GM20000 (cell line): ENCODE measurements around the gene ANO6.

Experiments used
- DNase-seq: peaks from one replicate; pipeline ENCODE4 v3.0.0; 2012; ENCODE audit warnings: low spot score
- TF ChIP-seq, protein P1 (sequence below): IDR thresholded peaks from 2 replicates; pipeline ENCODE4 v1.5.1; 2012; ENCODE audit warnings: mild to moderate bottlenecking, control low read depth; ENCODE audit errors: extremely low read depth, missing control alignments

The ANO6 gene

DNA sequence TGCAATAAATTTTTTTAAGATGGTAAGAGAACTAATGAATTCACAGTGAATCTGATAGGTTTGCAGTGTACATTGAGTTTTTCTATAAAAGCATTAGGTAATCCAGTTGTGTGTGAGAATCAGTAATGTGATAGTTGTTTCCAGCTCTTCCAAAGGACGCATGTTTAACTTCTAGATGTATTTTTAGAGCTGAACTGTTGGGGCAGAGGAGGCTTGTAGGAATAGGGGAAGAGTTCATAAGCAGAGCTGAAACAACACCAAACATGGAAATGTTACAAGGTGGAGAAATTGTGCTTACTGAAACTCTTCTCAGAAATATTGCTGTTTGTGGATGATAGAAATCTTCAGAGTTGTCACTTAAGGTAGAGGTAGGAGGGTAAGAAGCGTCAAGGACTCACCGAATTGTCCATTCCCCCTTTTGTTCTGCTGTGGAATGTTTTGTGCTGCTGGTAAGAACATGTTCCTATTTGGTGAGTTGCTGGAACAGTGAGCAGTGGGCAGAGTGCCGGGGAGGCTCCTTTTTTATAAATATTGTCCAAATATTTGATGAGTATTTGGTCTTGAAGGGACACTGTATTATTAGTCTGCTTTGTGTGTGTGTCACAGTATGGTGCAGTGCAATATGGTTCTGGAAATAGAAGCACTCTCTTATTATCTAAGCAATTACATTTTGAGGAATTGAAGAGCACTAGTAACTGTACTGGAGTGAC, 76.7 kb downstream of the ANO6 start:
- DNase-seq: no peak

DNA sequence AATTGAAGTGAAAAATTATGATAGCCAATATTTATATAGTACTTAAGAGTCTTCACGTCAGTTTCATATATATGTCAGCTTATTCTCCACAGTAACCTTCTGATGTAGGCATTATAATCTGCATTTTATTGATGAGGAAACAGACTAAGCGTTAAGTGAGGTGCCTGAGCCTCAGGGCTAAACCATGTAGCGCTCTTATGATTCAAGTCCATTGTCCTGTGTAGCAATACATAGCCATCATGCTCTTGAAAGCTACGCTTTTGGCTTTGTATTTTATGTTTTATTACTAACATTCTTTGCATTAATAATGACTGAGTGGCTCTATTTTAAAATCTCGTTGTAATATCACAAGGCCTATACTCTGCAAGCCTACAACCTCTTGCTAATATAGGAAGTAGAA, 79.0 kb downstream of the ANO6 start:
- DNase-seq: no peak
- TF ChIP-seq, protein P1, sequence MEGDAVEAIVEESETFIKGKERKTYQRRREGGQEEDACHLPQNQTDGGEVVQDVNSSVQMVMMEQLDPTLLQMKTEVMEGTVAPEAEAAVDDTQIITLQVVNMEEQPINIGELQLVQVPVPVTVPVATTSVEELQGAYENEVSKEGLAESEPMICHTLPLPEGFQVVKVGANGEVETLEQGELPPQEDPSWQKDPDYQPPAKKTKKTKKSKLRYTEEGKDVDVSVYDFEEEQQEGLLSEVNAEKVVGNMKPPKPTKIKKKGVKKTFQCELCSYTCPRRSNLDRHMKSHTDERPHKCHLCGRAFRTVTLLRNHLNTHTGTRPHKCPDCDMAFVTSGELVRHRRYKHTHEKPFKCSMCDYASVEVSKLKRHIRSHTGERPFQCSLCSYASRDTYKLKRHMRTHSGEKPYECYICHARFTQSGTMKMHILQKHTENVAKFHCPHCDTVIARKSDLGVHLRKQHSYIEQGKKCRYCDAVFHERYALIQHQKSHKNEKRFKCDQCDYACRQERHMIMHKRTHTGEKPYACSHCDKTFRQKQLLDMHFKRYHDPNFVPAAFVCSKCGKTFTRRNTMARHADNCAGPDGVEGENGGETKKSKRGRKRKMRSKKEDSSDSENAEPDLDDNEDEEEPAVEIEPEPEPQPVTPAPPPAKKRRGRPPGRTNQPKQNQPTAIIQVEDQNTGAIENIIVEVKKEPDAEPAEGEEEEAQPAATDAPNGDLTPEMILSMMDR: no peak

More for the DNA sequence above, 76.7 kb downstream of the ANO6 start:
- TF ChIP-seq, protein P1: no peak

DNA sequence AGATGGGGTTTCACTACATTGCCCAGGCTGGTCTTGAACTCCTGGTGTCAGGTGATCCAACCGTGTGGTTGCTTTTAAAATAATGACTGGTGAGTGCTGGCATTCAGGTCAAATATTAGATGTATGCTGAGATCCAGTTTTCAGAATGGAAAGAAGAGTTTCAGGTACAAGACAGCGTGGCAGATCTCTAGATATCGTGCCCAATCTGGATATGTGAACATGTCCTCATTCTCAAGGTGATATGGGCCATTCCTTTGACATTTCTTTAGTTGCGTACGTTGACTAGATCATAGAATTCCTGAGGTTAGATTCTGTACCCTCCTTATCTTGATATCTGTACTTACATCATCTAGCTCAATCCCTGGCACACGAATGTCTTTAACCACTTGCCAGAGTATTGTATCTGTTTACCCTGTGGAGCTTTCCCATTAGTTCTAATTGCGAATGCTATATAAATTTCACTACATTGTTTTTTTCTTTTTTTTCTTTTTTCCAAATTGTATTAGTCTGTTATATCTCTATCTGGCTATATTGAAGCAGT, 80.2 kb downstream of the ANO6 start:
- DNase-seq: no peak
- TF ChIP-seq, protein P1: no peak

DNA sequence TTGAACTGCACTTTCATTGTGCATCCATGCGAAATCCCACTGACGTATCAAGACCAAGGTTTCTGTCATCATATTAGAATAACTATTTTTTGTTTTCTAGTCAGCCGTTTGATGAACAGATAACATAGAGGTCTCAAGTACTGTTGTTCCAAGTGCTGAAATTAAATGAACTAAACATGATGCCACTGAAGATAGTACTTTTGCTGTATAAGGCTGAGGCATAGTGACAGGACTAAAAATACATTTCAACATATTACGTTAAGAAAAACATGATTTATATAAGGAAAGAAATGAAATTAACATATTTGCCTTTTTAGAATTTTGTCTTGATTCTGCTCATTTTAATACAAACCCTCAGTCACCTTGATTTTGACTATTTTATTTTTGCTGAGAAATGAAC, 82.2 kb downstream of the ANO6 start:
- no peak for DNase-seq
- TF ChIP-seq, protein P1: no peak

DNA sequence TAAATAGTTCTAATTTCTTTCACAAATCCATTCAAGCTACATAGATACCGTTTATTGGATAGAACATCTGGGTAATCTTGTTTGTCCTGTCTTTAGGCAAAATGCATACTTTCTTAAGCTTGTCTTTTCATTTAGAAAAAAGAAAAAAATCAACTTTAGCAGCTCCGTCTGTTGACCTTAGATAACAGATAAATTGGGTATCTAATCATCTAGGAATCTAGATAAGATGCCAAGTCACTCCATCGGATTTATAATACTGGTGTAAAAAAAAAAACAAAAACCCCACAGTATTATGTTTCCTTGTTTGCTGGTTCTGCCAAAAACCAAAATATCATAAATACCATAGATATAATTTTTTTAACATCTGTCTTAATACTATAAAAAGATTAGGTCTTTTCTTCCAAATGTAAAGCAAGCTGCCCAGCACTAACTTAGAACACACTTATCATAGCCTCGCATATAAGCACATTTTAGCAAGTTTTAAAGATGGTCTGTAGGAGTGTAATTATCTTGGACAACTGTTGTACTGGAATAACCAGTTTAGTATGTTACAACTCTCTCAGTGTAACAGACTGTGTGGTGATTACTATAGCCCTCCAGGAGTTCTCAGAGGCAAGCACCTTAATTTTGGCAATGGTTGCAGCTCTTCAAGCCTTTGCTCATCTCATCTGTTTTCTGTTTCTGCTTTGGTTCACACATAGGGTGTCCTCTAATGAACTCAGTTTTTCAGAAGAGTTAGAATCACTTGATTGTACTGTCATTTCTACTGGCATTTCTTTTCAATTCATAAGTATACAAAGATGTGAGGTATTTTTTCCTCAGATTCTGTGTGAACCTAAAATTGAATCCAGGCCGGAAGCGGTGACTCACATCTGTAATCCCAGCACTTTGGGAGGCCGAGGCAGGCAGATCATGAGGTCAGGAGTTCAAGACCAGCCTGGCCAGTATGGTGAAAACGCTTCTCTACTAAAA, 83.1 kb downstream of the ANO6 start:
- TF ChIP-seq, protein P1: no peak
- DNase-seq: no peak

DNA sequence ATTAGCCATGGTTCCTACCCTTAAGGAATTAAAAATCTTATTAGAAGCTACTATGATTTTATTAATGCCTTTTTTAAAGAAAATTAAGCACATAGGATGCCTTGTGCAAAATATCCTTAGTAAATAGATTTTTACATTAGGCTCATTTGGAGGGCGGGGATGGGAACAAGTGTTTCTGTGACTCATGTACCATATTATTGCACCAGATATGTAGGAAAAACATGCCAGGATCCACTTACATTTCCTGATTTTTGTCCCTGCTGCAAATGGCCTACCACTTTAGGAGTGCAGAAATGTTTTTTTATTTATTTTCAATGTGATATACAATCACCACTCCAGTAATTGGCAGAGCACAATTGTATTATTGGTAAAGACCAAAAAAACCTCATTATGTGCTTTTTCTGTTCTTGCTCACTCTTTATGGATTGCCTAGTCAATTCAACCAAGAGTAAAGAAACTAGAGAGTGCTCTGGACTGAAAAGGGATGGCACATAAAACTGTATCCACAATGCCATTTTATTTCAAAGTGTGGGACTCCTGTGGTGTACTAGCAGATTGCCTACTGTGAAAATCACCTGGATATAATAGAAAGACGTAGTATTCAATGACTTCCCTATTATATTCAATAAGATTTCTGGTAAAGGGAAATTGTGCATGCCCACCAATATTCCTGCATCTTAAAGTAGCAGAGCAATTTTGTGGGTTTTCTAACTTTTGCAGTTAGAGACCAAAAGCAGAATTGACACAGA, 86.9 kb downstream of the ANO6 start:
- DNase-seq: no peak
- TF ChIP-seq, protein P1: no peak
